Motor neuron (in vitro differentiated cells): ENCODE results near the gene C2orf92. TPM values are rescaled to one million over a fixed set of nuclear protein-coding genes. Genes with fewer than 3 reads are reported as not detected.
"Not testable (repeated sequence)": the region's sequence is repeated elsewhere in the genome, so short reads cannot be mapped to it uniquely, and the experiment has no call there.

Experiments used
- ATAC-seq, 8 experiments: fragments of 200-7000 bp; cut with Tn5 transposase; replicated peaks in 6 of 8; 2 replicates each; pipeline ENCODE4 v1.8.0; 2021; ENCODE audit warnings: mild to moderate bottlenecking in 8 of 8, moderate library complexity in 8 of 8
- H3K27ac ChIP-seq, 2 donors: fragments of 250-450 bp; sonication (Bioruptor Pico); 2 replicates each; pipeline ENCODE4 v1.9.0; 2021; ENCODE audit warnings: antibody characterized with exemption in 2 of 2, mild to moderate bottlenecking in 2 of 2, moderate library complexity in 1 of 2
- H3K4me1 ChIP-seq, 2 donors: fragments of 250-450 bp; sonication (Bioruptor Pico); replicated peaks in 1 of 2; 2 replicates each; pipeline ENCODE4 v1.6.1; 2021; ENCODE audit warnings: antibody characterized with exemption in 2 of 2, mild to moderate bottlenecking in 2 of 2, moderate library complexity in 1 of 2
- H3K4me3 ChIP-seq, 5 donors: fragments of 250-450 bp; sonication (Bioruptor Pico); 2 replicates each; pipeline ENCODE4 v1.9.0; 2021; ENCODE audit warnings: antibody characterized with exemption in 5 of 5, mild to moderate bottlenecking in 5 of 5, moderate library complexity in 4 of 5
- WGBS, 10 experiments: fragments of 450-650 bp; shearing (Covaris generic); methylation state at CpG; one replicate each; pipeline ENCODE4 v1.0.0; 2022; 5-methylcytosine and 5-hydroxymethylcytosine counted together
- in situ Hi-C, 9 experiments: fragments of 400-800 bp; cut with MboI; loops; one replicate each; pipeline ENCODE4 v1.15.0; 2021; ENCODE audit warnings: low sequenced_read_pairs in 9 of 9, low pct_unique_long_range_greater_than_20kb in 2 of 9; ENCODE audit not compliant: unreplicated experiment in 9 of 9
- total RNA-seq, 8 experiments: library from RNA; unstranded; fragments of 300-600 nt; gene quantifications; 2 replicates each; pipeline versions ENCODE4 v1.2.3 to v1.2.4, GENCODE V29; 2022

C2orf92 gene
- total RNA-seq, 8 experiments from 2014 or later, result 3.2 to 30.5 (median 7.0) TPM

DNA sequence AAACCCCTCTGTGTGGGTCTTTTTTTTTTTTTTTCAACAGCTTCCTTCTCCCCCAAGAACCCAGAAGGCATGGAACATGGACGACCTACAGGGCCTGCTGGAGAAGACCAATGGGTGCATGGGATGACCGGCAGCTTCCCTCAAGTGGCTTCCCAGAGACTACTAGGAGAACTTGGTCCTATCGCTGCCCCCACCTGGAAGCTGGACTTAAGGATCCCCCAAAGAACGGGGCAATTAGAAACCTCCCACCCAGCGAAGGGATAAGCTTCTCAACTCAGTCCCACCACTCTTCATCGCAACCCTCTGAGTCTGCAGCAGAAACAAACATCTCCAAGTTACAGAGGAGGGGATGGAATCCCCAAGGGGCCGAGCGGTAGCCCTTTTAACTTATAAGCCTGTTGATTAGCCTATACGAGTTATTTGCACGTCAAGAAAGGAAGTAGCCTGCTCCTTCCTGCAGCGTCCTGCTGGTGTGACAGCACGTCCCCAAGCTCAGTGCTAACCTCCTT is 7.1 kb upstream of the C2orf92 start:
- in situ Hi-C loops, result loop anchor here in 2 of 9 experiments (25.0 kb wide), 1 partner anchor 1600 kb away; no protein-coding TSS in a partner anchor
- H3K4me1 ChIP-seq, result peaks cover 8 to 14% of the 10 kb centered on the region in 2 donors
- 7 to 80% (median 40%) methylated on average over 1 to 9 of the region's 12 CpGs; no CpG with 5 or more reads in 1 of the 10 experiments for WGBS, 10 experiments
- ATAC-seq, result no peak
- peak overlapping the region; percentile 85 to 91 for H3K27ac ChIP-seq
- H3K4me3 ChIP-seq, result peak overlapping the region; percentile 60 to 94 (median 71)

DNA sequence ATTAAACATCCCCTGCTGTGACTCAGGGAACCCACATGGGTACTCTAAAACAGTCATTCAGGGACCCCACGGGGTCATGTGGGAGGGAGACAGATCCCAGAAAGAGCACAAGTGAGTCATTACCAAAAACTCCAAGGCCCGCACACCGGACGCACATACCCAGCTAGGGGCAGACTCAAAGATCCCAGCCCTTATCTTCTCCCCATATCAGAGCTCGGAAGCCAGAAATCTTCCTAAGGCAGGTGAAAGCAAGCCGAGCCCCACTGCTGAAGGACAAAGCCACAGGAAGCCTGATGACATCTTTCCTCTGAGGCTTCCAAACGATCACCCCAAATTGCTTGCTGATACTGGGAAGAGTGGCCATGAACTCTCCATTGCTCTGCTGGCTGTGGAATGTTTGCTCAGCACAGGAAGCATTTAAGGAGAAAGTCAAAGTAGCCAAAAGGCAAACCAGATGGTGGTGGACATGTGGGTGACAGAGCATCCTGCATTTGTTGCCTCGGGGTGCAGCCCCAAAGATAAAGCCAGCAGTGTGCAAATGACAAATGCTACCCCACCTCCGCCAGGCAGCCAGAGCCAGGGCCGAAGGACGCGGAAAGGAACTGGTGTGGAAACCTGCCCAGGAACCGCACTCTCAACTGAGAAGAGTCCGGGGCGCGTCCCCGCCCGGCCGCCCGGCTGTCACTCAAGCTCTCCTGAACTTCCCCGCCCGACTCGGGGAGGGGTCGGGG is 6.5 kb upstream of the C2orf92 start:
- peak overlapping the region; percentile 85 to 91 for H3K27ac ChIP-seq
- peaks cover 8 to 14% of the 10 kb centered on the region in 2 donors for H3K4me1 ChIP-seq
- WGBS, 10 experiments, result 0 to 10% (median 0%) methylated on average over 1 to 10 of the region's 24 CpGs; no CpG with 5 or more reads in 1 of the 10 experiments
- peak overlapping the region; percentile 60 to 94 (median 71) for H3K4me3 ChIP-seq
- ATAC-seq, result peak in 5 of 8 experiments; percentile 14 to 47 (median 30)
- in situ Hi-C loops, result loop anchor here in 2 of 9 experiments (25.0 kb wide), 1 partner anchor 1601 kb away; no protein-coding TSS in a partner anchor

DNA sequence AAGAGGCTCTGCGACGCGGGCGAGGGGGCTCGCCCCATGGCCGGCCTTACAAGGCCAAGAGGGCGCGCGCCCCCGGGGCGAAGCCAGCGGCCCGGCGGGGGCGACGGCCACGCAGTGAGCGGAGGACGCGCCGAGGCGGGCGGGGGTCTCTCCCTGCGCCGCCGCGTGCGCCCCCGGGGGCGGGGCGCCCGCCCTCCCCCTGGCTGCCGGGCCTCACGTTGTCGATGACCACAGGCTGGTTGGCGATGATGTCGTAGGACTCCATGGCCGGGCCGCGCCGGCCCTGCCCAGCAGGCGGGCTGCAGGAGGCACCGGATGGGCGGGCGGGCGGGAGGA is 5.9 kb upstream of the C2orf92 start:
- Histone ChIP-seq H3K4me1 (peaks cover 8 to 14% of the 10 kb centered on the region in 2 donors), H3K27ac (peak overlapping the region; percentile 85 to 91), H3K4me3 (peak overlapping the region; percentile 60 to 94 (median 71))
- in situ Hi-C loops, result loop anchor here in 2 of 9 experiments (25.0 kb wide), 1 partner anchor 1601 kb away; no protein-coding TSS in a partner anchor
- no peak for ATAC-seq
- 0% methylated on average over 4 of the region's 46 CpGs; no CpG with 5 or more reads in 9 of the 10 experiments for WGBS, 10 experiments

DNA sequence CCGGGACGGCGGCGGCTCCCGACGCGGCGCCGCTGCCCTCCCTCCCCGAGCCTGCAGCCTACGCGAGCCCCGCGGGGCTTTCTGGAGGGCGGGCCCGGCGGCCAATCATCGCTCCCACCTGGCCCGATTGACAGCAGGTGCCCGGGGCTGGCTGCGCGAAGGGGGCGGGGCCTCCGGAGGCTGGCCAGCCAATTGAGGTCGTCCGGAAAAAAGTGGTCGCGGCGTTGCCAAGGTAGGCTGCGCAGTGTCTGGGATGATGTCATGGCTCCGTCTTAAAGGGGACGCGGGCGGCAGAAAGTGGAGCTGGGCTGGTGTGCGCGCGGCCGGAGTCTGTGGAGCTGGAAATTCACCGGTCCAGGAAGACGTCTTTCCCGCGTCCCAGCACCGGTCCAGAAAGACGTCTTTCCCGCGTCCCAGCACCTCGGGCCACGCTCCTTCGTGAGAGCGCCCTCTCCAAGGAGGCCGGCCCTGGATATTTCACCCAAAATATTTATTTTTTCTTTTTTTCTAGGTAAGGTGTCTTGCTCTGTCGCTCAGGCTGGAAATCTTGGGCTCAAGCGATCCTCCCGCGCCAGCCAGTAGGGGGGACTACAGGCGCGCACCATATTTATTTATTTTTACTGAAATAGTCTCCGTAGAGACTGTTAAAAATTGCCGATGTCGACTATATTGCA is 5.4 kb upstream of the C2orf92 start, which contains the start of gene ACTR1B:
Gene ACTR1B, minus strand, starts transcription at position 83 of the 674 bp plus-strand sequence. CDS start 154 bp downstream, outside the sequence.
- H3K27ac ChIP-seq, result peak within 1 kb of the TSS; percentile 86 to 91
- WGBS, 10 experiments, result 0% methylated on average over 3 to 15 of the region's 60 CpGs; no CpG with 5 or more reads in 3 of the 10 experiments
- in situ Hi-C loops, result loop anchor here in 2 of 9 experiments (25.0 kb wide), 1 partner anchor 1602 kb away; no protein-coding TSS in a partner anchor
- peak; percentile 74 to 91 (median 89) for ATAC-seq
- peaks cover 8 to 14% of the 10 kb centered on the region in 2 donors for H3K4me1 ChIP-seq
- H3K4me3 ChIP-seq, result peak within 1 kb of the TSS; percentile 60 to 94 (median 71)

GRCh38 chr2:97664636-97664970 is 4.9 kb upstream of the C2orf92 start:
- in situ Hi-C loops, result loop anchor here in 2 of 9 experiments (25.0 kb wide), 1 partner anchor 1602 kb away; no protein-coding TSS in a partner anchor
- Histone ChIP-seq H3K4me1 (peaks cover 8 to 14% of the 10 kb centered on the region in 2 donors), H3K4me3 (peak overlapping the region; percentile 60 to 94 (median 71)), H3K27ac (peak overlapping the region; percentile 86 to 91)
- peak in 1 of 8 experiments; percentile 0 for ATAC-seq
- 0 to 27% (median 6%) methylated on average over 3 to 17 of the region's 21 CpGs for WGBS, 10 experiments

DNA sequence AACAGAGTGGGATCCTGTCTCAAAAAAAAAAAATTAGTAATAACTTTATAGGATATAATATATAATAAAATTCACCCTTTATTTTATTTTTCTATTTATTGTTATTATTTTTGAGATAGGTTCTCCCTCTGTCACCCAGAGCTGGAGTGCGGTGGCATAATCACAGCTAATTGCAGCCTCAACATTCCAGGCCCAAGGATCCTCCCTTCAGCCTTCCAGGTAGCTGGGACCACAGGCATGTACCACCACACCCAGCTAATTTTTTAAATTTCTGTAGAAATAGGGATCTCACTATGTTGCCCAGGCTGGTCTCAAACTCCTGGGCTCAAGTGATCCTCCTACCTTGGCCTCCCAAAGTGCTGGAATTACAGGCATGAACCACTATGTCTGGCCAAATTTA is 958 bp downstream of the C2orf92 start:
- Histone ChIP-seq H3K27ac (no peak overlapping the region), H3K4me3 (no peak overlapping the region), H3K4me1 (peaks cover 0 to 16% of the 10 kb centered on the region in 2 donors)
- WGBS, 10 experiments, result 80 to 100% (median 100%) methylated on average over 1 of the region's 1 CpG; no CpG with 5 or more reads in 4 of the 10 experiments
- ATAC-seq, result no peak
- in situ Hi-C loops, result loop anchor here in 2 of 9 experiments (25.0 kb wide), 1 partner anchor 1608 kb away; no protein-coding TSS in a partner anchor

DNA sequence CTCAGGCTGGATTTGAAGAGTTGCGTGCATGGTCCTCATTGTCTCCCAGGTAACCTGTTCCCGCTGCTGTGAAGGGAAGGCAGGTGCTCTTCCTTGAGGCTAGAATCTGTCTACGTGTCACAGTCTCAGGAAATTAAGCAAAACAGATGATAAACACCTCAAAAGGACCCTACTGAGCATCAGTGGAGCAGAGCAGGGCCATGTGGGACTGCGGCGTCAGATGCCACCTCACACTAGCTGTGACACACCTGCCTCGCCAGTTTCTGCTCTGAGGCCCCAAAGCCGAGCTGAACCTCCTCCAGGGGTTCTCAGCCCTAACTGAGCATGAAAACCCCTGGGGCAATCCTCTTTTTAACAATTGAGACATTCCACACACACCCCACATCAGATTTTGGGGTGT is 2.0 kb downstream of the C2orf92 start:
- Histone ChIP-seq H3K27ac (no peak overlapping the region), H3K4me1 (peaks cover 0 to 16% of the 10 kb centered on the region in 2 donors), H3K4me3 (no peak overlapping the region)
- no peak for ATAC-seq
- WGBS, 10 experiments, result 60 to 100% (median 100%) methylated on average over 1 to 3 of the region's 7 CpGs; no CpG with 5 or more reads in 2 of the 10 experiments
- in situ Hi-C loops, result loop anchor here in 2 of 9 experiments (25.0 kb wide), 1 partner anchor 1609 kb away; no protein-coding TSS in a partner anchor

- in situ Hi-C loops, result loop anchor here in 2 of 9 experiments (25.0 kb wide), 1 partner anchor 1610 kb away; no protein-coding TSS in a partner anchor
- ATAC-seq, H3K4me3 ChIP-seq, H3K27ac ChIP-seq: not testable (repeated sequence)
- 83 to 100% (median 100%) methylated on average over 1 to 2 of the region's 6 CpGs; no CpG with 5 or more reads in 6 of the 10 experiments for WGBS, 10 experiments
- peaks cover 0 to 16% of the 10 kb centered on the region in 2 donors for H3K4me1 ChIP-seq
Observed at GRCh38 chr2:97672606-97673140, 3.2 kb downstream of the C2orf92 start.

- 80 to 100% (median 96%) methylated on average over 1 to 5 of the region's 9 CpGs; no CpG with 5 or more reads in 5 of the 10 experiments for WGBS, 10 experiments
- H3K4me3 ChIP-seq, result no peak overlapping the region
- in situ Hi-C loops, result loop anchor here in 2 of 9 experiments (25.0 kb wide), 1 partner anchor 1611 kb away; no protein-coding TSS in a partner anchor
- no peak overlapping the region for H3K27ac ChIP-seq
- peak in 2 of 8 experiments; percentile 21 to 54 for ATAC-seq
- peaks cover 0 to 16% of the 10 kb centered on the region in 2 donors for H3K4me1 ChIP-seq
Observed at GRCh38 chr2:97673182-97673914, 3.8 kb downstream of the C2orf92 start.

DNA sequence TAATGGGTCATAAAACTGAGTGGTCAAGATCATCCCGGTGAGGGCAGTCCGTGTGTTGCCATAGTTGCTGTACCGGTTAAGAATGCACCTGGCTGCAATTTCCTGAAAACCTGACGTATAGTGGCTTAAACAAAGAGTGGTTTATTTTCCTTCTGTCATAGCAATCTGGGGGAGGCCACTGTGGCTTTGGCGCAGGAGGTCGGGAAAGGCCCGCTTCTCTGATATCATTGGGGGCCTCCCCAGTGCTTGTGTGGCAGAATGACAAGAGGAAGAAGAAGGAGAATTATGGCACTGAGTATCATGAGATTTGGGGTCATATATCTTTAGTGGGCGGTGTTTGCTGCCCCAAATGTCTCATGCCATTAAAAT is 4.4 kb downstream of the C2orf92 start:
- peak in 1 of 8 experiments; percentile 49 for ATAC-seq
- in situ Hi-C loops, result loop anchor here in 2 of 9 experiments (25.0 kb wide), 1 partner anchor 1612 kb away; no protein-coding TSS in a partner anchor
- peaks cover 0 to 16% of the 10 kb centered on the region in 2 donors for H3K4me1 ChIP-seq
- 58 to 96% (median 82%) methylated on average over 1 to 6 of the region's 8 CpGs; no CpG with 5 or more reads in 2 of the 10 experiments for WGBS, 10 experiments
- H3K27ac ChIP-seq, result no peak overlapping the region
- no peak overlapping the region for H3K4me3 ChIP-seq

DNA sequence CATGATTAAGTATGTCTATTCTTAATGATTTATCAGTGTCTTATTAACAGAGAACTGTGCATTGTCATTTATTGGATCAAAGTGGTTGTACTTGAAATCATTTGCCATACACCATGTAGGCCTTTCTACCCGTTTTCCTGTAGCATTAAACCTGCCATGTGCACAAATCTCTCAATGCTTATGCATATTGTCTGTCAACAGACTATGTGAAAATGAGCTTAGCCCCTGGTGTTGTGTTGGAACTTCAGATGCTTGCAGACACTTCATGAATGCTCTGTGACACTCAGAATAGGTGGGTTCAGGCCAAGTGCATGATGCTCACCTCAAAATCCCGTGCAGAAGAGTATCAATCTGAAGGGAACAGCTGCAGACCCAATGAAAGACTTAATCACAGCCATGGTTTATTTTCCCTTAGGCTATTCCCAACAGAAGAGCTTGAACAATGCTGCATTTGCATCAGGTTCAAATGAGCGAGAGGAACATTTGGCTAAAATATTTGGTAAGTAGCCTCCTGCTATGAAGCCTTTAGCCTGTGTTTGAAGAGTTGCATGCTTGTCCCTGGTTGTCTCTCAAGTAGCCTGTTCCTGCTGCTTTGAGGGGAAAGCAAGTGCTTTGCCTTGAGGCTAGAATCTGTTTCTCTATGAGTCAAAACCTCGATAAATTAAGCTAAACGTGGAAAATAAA is 6.1 kb downstream of the C2orf92 start:
- Histone ChIP-seq H3K4me3 (no peak overlapping the region), H3K27ac (no peak overlapping the region), H3K4me1 (peaks cover 0 to 16% of the 10 kb centered on the region in 2 donors)
- peak in 1 of 8 experiments; percentile 71 for ATAC-seq
- WGBS, 10 experiments, result 7 to 89% (median 47%) methylated on average over 1 to 5 of the region's 5 CpGs
- in situ Hi-C loops, result no loop called here
